Fibroblast of the aortic adventitia (primary cell): Measurements from ENCODE around the gene SLC26A9. TPM values are rescaled to one million over a fixed set of nuclear protein-coding genes. Genes with fewer than 3 reads are reported as not detected.
A peak's percentile ranks its signal among the peaks of the same experiment; 100 is the strongest.

Experiments used
- DNase-seq: peaks from one replicate; pipeline ENCODE4 v3.0.0-alpha.2; 2010; ENCODE audit warnings: low read depth
- H3K4me3 ChIP-seq: 2 replicates; pipeline ENCODE4 v1.5.1; 2011; ENCODE audit warnings: low read depth, mild to moderate bottlenecking, control low read depth, low read length, moderate library complexity
- total RNA-seq: library from RNA; depleted of rRNA; stranded (reverse); fragments of >200 nt; gene quantifications from 2 replicates; pipeline ENCODE4 v1.2.3, GENCODE V29; 2012; ENCODE audit warnings: low replicate concordance
- TF ChIP-seq, protein P1 (sequence below): IDR thresholded peaks from 2 replicates; pipeline ENCODE4 v1.5.1; 2011; ENCODE audit warnings: mild to moderate bottlenecking, low read length, control low read depth, inconsistent platforms; ENCODE audit not compliant: insufficient read depth

Gene SLC26A9, protein sequence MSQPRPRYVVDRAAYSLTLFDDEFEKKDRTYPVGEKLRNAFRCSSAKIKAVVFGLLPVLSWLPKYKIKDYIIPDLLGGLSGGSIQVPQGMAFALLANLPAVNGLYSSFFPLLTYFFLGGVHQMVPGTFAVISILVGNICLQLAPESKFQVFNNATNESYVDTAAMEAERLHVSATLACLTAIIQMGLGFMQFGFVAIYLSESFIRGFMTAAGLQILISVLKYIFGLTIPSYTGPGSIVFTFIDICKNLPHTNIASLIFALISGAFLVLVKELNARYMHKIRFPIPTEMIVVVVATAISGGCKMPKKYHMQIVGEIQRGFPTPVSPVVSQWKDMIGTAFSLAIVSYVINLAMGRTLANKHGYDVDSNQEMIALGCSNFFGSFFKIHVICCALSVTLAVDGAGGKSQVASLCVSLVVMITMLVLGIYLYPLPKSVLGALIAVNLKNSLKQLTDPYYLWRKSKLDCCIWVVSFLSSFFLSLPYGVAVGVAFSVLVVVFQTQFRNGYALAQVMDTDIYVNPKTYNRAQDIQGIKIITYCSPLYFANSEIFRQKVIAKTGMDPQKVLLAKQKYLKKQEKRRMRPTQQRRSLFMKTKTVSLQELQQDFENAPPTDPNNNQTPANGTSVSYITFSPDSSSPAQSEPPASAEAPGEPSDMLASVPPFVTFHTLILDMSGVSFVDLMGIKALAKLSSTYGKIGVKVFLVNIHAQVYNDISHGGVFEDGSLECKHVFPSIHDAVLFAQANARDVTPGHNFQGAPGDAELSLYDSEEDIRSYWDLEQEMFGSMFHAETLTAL
- not detected in 2 replicates for total RNA-seq

DNA sequence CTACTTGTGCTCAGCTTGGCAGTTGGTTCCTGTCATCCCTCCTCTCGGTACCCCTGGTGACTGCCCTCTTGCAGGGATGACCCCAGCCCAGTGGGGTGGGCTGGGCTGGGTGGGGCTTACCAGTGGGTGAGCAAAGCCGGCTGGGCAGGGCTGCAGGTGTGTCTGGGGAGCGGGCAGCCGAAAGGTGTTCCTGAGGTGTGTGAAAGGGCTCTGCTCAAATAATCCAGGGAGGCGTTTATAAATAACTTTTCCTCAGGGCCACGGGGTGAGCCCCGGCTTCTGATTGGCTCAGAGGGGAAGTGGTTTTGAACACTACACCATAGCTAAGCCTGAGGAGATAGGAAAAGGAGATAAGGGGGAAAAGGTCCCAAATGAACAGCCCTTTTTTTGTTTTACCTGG is at the start of gene SLC26A9:
Gene SLC26A9, minus strand, starts transcription at position 212 of the 400 bp plus-strand sequence. CDS start 7,636 bp downstream, outside the sequence.
- TF ChIP-seq, protein P1, sequence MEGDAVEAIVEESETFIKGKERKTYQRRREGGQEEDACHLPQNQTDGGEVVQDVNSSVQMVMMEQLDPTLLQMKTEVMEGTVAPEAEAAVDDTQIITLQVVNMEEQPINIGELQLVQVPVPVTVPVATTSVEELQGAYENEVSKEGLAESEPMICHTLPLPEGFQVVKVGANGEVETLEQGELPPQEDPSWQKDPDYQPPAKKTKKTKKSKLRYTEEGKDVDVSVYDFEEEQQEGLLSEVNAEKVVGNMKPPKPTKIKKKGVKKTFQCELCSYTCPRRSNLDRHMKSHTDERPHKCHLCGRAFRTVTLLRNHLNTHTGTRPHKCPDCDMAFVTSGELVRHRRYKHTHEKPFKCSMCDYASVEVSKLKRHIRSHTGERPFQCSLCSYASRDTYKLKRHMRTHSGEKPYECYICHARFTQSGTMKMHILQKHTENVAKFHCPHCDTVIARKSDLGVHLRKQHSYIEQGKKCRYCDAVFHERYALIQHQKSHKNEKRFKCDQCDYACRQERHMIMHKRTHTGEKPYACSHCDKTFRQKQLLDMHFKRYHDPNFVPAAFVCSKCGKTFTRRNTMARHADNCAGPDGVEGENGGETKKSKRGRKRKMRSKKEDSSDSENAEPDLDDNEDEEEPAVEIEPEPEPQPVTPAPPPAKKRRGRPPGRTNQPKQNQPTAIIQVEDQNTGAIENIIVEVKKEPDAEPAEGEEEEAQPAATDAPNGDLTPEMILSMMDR: no peak
- H3K4me3 ChIP-seq: no peak within 1 kb of the TSS
- DNase-seq: no peak

DNA sequence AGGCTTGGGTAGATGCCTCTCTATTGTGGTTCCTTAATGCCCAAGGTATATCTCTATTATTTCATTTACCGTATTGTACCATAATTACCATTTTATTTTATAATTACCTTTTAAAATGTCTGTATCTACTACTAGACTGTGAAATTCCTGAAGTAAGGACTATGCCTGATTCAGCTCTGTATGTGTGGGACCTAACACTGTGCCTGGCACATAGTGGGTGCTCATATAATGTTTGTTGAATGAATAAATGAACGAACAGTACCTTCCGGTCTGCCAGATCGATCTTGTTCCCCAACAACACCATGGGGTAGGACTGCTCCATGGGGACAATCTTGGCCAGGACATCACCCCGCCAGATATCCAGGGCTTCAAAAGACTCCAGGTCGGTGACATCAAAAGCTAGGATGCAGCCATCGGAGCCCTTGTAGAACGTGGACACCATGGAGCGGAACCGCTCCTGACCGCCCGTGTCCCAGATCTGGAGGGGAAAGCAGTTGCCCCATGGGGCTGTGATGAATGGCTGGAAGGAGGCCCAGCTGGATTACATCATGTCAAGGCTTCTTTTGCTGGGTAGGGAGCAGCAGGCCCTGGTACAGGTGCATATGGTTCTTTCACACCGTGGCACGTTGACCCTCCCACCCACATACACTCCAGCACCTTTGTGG is 49.1 kb upstream of the SLC26A9 start:
- H3K4me3 ChIP-seq: no peak overlapping the region
- no peak for DNase-seq
- TF ChIP-seq, protein P1: no peak

DNA sequence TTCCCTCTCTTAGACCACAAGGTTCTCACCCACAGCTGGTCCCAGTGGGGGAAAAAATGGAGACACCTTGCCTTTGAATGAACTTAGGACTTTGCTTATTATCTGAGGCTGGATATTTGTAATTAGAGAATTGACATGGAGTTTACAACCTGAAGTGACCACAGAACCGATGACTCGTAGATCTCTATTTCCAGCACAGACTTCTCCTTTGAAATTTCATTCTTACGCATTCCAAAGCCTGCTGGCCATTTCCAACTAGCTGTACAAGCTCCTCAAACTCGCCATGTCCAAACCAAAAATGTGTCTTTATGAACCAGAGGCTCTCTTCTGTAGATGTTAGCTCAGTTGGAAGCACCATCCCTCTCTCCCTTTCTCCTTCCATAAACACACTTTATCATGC is 48.0 kb upstream of the SLC26A9 start:
- peak; percentile 70 for DNase-seq
- TF ChIP-seq, protein P1: no peak
- no peak overlapping the region for H3K4me3 ChIP-seq

DNA sequence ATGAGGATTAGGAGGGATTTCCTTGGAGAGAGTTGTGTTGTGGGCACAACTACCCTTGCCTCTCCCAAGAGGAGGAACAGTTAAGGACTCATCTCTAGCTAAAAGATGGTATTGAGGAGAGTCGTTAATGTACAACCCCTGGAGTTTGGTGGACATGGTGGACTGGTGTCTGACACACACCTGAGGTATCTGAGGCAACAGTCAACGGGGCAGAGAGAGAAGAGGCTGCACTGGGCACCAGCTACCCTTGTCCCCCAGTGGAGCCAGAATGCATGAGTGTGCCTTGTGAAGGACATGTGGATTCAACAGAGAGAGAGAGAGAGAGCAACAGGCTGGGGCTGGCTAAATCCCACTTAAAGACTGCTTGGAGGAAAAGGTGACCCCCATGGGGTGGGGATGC is 47.0 kb upstream of the SLC26A9 start:
- TF ChIP-seq, protein P1: no peak
- no peak for DNase-seq
- H3K4me3 ChIP-seq: no peak overlapping the region

DNA sequence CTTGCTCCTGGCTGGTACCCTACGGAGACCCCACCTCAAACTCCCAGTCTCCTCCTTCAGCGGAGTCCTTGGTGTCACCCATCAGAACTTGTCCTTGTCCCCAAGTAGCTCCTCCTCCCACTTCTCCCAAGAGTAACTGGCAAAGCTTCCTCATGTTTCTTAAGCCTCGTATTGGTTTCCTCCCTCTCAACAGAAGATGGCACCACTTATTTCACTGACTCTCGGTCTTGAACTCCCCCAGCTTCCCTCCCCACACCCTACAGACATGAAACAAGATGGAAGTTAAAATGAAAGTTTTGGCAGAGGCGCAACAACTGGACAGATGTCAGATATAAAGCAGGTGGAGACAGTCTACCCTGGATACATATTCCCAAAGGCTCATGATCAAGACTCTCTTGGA is 46.5 kb upstream of the SLC26A9 start:
- TF ChIP-seq, protein P1: no peak
- no peak for DNase-seq
- H3K4me3 ChIP-seq: no peak overlapping the region

DNA sequence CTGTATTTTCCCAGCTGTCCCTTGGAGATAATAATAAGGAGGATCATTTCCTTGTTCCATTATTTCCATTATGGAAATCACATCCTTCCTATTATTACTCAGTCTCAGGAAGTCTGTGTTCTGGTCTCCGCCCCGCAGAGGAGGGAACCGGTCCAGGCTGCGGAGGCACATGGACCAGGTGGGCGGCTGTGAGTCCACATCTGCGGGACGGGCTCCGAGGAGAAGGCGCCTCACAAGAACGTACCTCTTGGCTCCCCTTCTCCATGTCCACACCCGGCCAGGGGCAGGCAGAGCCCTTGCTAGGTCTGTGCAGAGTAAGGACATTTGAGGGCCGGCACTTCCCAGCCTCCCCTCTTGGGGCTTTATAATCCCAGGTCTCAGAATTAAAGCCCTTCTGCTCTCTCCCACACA is 45.3 kb upstream of the SLC26A9 start:
- H3K4me3 ChIP-seq: no peak overlapping the region
- DNase-seq: no peak
- TF ChIP-seq, protein P1: no peak
